GM18520 (cell line): ENCODE data around the gene CR1L.
"Not testable (repeated sequence)": the region's sequence is repeated elsewhere in the genome, so short reads cannot be mapped to it uniquely, and the experiment has no call there.

Experiments
- ATAC-seq: cut with Tn5 transposase; IDR thresholded peaks from one replicate; pipeline ENCODE4 v1.9.1; 2021; ENCODE audit not compliant: unreplicated experiment

The CR1L gene

DNA sequence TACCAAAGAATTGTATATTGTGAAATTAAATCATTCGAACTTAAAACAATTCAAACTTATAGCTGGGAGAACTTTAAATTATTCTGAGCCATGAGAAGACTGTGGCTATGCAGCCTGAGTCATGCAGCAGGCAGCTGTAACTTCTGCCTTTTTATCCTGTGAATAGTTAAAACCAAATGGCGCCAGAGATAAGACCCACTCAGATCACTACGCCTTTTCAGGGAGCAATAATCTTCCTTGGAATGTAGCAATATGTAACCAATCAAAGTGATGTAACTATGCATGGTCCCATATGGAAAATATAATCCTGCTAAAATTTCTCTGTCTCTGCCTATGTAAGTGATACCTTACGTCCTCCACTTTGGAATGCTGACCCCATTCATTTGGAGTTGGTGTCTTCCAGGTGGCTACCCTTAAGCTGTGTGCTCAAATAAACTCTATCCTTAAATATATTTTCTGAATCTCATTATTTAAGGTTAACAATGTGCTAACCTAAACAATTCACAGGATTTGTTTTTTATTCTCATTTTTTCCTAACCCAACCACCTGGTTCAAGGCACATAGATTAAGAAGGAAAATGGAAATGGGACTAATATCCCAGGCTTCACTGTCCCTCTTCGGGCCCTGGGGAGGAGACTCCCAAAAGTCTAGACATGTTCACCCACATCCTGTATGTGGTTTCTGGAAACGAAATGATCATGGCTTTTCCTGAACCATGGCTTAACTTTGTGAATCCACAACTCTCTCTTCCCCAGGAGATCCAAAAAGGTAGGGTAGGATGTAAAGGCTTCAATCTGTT is 35.9 kb downstream of the CR1L start:
- not testable (repeated sequence) for ATAC-seq

DNA sequence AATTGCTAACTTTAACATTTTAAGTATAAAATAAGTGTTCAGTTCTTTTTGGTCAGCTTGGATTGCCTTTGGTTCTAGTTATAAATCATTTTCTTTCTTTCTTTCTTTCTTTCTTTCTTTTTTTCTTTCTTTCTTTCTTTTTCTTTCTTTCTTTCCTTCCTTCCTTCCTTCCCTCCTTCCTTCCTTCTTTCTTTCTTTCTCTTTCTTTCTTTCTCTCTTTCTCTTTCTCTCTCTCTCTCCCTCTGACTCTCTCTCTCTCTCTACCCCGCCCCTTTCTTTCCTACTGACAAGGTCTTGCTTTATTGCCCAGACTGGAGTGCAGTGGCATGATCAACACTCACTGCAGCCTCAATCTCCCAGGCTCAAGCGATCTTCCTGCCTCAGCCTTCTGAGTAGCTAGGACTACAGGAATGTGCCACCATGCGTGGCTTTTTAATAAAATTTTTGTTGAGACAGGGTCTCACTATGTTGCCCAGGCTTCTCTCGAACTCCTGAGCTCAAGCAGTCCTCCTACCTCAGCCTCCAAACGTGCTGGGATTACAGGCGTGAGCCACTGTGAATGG is 38.0 kb downstream of the CR1L start:
- ATAC-seq = not testable (repeated sequence)

DNA sequence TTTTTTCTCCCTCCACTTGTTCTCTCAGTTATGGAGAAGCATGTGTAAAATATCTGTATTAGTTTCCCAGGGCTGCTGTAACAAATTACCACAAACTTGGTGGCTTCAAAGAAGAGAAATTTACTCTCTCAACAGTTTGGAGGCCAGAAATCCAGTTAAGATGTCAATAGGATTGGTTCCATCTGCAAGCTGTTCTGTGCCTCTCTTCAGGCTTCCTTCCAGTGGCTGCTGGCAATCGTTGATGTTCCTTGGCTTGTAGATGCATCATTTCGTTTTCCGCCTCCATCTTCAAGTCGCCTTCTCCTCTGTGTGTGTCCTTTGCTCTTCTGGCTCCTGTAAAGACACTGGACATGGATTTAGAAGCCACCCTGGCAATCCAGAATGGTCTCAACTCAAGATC is 45.6 kb downstream of the CR1L start:
- ATAC-seq = not testable (repeated sequence)

DNA sequence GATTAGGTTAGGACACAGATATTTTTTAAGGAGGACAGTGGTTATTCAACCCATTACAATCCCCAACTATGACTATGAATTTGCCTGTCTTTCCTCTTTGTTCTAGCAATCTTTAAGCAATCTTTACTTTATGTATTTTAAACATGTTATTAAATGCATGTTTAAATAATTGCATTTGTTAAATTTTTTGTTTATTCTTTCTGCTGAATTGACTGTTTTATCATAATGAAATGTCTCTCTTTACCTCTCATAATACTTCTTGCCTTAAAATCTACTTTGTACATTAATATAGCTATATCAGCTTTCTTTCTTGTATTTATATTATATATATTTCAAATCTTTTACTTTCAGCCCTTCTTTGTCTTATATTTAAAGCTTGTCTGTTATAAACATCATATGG is 46.1 kb downstream of the CR1L start:
- ATAC-seq = no peak

DNA sequence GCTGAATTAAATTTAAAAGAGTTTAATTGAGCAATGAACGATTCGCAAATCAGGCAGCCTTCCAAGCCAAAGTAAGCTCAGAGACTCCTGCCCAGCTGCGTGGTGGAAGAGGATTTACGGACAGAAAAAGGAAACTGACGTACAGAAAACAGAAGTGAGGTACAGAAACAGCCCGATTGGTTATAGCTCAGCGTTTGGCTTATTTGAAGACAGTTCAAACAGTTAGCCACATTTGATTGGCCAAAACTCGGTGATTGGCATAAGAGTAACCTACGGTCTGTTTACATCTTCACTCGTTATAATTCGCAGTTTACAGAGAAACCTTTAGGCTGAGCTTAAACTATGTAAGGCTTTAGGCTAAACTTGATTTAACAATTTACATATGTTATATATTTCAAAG is 46.9 kb downstream of the CR1L start:
- ATAC-seq = no peak

- not testable (repeated sequence) for ATAC-seq
Measured at GRCh38 chr1:207692291-207692690, 47.4 kb downstream of the CR1L start.

DNA sequence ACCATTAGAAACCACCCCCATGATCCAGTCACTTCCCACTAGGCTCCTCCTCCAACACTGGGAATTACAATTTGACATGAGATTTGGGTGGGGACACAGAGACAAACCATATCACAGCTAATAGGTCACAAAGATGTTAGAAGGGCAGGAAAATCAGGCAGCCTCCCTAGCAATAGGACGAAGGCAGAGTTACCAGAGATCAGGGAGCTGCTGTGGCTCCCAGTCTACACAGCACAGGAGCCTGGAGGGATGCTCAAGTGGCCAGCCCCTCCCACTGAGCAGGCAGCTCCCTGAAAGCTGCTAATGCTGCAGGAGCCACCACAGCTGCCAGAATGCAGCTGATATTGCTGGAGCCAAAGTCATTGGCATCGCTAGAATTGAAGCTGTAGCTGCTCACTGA is 51.0 kb downstream of the CR1L start:
- no peak for ATAC-seq

DNA sequence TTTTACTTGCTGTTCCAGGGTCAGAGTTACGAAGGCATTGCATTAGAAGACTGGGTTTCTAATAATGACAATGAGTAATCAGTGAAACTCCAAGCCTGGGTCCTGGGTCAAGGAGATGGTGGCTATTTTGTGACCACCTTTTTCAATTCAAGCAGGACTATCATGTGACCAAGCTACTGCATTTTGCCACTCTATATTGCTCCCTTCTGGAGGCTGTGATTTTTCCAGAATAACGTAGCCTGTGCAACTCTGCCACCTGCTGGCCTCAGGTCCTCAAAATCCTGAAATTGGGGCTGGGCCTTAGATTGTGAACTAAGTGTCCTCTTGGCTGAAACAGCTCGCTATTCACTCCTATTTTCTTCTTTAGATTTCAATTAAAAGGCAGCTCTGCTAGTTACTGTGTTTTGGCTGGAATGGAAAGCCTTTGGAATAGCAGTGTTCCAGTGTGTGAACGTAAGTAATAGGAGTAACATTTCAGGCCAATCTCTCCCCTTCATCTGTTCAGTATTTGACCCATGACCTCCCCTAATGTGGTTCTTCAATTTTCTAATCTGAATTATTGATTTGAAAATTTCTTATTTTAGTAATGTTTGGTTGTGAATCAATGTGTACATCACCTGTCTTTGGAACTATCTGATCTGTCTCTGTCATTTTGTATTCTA is 54.0 kb downstream of the CR1L start:
- no peak for ATAC-seq

- no peak for ATAC-seq
Measured at GRCh38 chr1:207702317-207702716, 57.4 kb downstream of the CR1L start.

GRCh38 chr1:207703712-207704111 is 58.8 kb downstream of the CR1L start:
- ATAC-seq = no peak

GRCh38 chr1:207708004-207708403 is 63.1 kb downstream of the CR1L start:
- not testable (repeated sequence) for ATAC-seq

GRCh38 chr1:207711285-207711684 is 66.4 kb downstream of the CR1L start:
- no peak for ATAC-seq

GRCh38 chr1:207712701-207713100 is 67.8 kb downstream of the CR1L start:
- ATAC-seq = not testable (repeated sequence)

- ATAC-seq = no peak
Measured at GRCh38 chr1:207713529-207713928, 68.6 kb downstream of the CR1L start.

GRCh38 chr1:207719234-207719633 is 74.3 kb downstream of the CR1L start:
- ATAC-seq = no peak

DNA sequence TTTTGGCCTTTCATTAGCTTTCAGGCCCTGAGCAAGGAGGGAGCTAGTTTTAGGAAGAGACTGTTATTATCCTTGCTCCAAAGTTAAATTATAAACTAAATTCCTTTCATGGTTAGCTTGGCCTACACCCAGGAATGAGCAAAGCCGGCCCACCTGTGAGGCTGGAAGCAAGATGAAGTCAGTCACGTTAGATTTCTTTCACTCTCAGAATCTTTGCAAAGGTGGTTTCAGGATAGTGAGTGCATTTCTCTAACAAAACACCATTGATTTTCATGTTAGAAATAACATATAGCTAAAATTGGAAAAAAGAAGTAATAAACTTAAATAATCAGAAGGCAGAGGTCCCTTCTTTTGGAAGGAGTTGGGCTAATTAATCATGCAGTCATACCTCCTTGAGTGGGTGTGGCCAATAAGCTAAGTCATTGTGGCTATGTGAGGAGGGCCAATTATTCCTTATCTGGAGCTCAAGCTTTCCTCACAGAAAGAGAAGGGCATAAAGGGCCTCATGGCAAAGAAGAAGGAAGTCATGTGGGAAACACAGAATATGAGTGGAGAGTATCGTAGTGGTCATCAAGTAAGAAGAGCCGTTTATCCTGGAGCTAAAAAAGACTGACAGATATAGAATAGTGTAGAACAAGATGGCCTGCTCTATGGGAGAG is 83.4 kb downstream of the CR1L start:
- not testable (repeated sequence) for ATAC-seq

GRCh38 chr1:207737503-207738157 is 92.7 kb downstream of the CR1L start:
- ATAC-seq = not testable (repeated sequence)

DNA sequence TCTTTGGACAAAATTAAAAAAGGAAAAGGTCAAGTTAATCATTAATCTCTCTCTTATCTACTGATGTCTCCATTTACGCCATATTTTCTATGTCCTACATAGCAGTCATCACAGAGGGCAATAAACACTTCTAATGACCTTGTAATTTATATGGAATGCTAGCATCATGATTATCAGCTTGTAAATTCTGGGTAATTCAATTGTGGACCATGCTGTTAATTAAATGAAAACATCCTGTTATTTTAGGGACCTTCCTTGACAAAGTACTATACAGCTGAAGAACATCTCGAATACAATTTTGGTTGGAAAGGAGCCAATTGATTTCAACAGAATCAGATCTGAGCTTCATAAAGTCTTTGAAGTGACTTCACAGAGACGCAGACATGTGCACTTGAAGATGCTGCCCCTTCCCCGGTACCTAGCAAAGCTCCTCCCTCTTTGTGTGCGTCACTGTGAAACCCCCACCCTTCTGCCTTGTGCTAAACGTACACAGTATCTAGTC is 93.3 kb downstream of the CR1L start:
- not testable (repeated sequence) for ATAC-seq

GRCh38 chr1:207740207-207740606 is 95.3 kb downstream of the CR1L start:
- no peak for ATAC-seq

- no peak for ATAC-seq
Measured at GRCh38 chr1:207742850-207743555, 98.1 kb downstream of the CR1L start.
